Subcutaneous adipose tissue (tissue), 4 donors: Measurements from ENCODE around the gene FAM20A. TPM values are rescaled to one million over a fixed set of nuclear protein-coding genes. Genes with fewer than 3 reads are reported as not detected.

Experiments
- total RNA-seq, 4 donors: library from RNA; depleted of rRNA; stranded (reverse); fragments of >200 nt; gene quantifications; one replicate each; pipeline ENCODE4 v1.1.0, GENCODE V29; 2016
- TF ChIP-seq, protein P1 (sequence below): fragments of 450-650 bp; IDR thresholded peaks from one replicate; pipeline ENCODE4 v1.5.1; 2016; ENCODE audit warnings: low read depth, mild to moderate bottlenecking, control low read depth, antibody characterized with exemption, moderate library complexity

FAM20A gene
- total RNA-seq, 4 donors from 2014 or later, result 7.7 to 17.0 (median 12.3) TPM

DNA sequence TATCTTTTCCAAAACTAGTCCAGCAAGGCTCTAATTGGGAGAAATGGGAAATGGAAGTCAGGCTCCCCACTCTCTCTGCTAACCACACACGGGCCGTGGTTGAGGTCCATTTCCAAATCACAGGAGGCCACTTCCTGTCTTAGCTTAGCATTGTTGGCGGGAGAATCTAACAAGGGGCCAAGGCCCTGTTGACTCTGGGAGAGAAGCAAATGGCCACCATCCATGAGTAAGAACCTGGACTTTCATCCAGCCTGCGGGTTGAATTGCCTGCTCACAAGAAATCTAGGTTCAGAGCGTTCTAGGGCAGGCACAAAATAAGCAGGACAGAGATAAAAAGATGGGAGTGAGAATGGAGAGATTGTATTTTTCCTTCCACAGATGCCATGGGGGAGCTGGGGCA is 5.7 kb downstream of the FAM20A start:
- TF ChIP-seq, protein P1, sequence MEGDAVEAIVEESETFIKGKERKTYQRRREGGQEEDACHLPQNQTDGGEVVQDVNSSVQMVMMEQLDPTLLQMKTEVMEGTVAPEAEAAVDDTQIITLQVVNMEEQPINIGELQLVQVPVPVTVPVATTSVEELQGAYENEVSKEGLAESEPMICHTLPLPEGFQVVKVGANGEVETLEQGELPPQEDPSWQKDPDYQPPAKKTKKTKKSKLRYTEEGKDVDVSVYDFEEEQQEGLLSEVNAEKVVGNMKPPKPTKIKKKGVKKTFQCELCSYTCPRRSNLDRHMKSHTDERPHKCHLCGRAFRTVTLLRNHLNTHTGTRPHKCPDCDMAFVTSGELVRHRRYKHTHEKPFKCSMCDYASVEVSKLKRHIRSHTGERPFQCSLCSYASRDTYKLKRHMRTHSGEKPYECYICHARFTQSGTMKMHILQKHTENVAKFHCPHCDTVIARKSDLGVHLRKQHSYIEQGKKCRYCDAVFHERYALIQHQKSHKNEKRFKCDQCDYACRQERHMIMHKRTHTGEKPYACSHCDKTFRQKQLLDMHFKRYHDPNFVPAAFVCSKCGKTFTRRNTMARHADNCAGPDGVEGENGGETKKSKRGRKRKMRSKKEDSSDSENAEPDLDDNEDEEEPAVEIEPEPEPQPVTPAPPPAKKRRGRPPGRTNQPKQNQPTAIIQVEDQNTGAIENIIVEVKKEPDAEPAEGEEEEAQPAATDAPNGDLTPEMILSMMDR, result no peak

DNA sequence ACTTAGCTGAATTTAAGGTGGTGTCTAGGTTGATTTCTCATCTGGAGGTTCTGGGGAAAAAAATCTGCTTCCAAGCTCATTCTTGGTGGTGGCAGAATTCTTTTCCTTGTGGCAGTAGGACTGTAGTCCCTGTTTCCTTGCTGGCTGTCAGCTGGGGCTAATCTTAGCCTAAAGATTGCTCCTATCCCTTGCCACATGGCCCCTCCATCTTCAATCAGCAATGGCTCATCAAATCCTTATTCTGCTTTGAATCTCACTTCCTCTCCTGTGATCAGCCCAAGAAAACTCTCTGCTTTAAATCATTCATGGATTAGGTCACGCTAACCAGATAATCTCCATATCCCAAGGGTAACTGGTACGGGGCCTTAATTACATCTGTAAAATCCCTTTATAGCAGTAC is 6.6 kb downstream of the FAM20A start:
- TF ChIP-seq, protein P1, result no peak

DNA sequence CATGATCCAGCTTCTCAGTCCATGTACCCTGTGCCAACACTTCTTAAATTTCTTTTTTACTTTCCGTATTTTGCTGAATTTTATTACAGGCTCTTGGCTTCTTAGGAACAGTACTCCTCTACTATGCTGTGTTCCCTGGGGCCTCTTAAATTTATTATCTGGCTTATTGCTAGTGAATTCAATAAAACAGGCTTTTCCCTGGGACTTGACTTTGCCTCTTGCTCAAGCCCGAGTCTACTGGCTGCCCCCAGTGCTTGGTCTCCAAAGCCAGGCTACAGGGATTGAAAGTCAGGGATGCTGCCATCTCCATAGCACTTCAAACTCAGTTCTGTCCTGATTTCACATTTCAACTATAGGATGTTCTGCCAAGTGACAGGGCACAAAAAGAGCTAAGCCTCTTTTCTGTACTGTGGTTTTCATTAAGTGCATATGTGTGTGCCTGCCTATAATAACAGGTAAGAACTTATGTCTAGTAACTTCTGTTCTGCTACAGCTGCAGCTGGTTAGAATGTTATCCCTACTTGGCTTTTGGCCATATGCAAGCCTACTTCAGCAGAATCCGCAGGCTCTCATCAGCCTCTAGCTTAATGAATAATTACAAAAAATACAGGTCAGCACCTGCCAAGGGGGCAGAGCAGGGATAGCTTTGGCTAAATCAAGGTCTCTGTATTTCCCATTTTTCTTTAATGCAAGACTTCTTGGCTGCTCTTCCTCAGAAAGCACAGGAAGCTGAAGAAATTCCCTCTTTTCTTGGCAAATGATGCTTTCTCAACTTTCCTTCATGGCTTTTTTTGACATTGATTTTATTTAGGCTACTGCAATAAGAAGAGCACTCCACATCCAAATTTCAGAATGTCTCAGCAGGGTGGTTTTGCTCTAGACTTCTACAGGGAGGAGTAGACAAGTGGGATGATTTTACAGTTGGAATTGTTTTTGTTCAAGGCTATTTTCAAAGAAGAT is 8.2 kb downstream of the FAM20A start:
- TF ChIP-seq, protein P1, result no peak

DNA sequence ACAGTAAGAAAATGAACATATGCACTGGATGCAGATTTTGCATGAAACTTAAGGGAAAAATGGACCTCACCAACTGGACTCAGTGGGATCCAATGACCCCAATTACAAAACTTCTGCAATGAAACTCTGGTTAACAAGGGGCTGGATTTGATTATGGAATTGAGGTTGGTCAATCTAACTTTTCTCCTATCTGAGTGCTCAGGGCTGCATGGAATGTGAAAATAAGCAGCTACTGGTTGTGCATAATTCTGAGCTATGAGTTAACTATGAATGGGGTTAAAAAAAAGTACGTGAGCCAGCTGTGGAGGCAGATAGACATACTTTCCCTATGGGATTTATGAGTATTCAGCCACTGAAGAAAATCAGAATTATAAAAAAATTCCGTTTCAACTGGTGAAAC is 9.2 kb downstream of the FAM20A start:
- TF ChIP-seq, protein P1, result no peak

DNA sequence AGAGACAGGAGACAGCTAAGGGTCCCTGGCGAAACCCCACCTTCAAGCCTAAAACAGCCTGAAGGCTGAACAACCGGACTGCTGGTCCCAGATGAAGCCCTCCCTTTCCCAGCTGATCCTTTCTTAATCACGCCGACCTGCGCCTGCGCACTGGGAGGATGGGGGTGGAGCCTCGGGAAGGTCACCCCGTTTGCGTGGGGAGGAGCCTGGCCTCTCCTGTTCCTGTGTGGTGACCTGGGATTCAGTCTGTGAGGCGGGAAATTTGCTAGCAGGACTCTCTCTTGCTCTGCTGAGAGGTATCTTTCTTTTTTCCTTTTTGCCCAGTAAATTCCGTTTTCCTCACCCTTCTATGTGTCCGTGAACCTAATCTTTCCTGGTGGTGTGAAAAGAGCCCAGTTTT is 9.6 kb downstream of the FAM20A start:
- TF ChIP-seq, protein P1, result no peak

DNA sequence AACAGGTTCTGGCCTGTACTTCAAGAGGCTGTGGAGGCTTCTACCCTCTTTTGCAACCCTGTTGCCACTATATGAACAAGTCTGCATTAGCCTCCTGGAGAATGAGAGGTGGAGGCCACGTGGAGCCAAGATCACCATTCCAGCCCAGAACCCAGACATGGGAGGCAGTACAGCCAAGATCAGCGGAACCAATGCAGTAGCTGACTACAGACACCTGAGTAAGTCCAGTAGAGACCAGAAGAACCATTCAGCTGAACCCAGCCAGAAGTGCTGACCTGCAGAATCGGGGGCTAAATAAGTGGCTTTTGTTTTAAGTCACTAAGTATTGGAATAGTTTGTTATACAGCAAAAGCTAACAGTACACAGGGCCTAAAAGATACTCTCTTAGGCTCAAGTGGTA is 12.1 kb downstream of the FAM20A start:
- TF ChIP-seq, protein P1, result no peak

DNA sequence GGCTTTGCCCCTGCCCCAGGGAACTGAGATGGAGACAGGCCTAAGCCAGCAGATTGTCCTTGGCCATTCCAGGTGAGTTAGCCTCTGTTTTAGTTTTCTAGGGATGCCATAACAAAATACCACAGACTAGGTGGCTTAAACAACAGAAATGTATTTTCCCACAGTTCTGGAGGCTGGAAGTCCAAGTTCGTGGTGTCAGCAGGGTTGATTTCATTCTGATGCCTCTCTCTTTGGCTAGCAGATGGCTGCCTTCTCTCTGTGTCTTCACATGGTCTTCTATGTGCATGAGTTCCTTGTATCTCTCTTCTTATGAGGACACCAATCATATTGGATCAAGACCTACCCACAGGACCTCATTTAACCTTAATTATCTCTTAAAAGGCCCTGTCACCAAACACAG is 12.8 kb downstream of the FAM20A start:
- TF ChIP-seq, protein P1, result no peak
